ENCODE results near the gene RPL41.

Gene RPL41

GRCh38 chr12:56127888-56128669 is 11.6 kb downstream of the RPL41 start, which contains the start of gene ESYT1:
Gene ESYT1 (plus strand): TSS chr12:56128267. CDS start chr12:56128320, 53 bp downstream.
- peak; percentile 93 for DNase-seq (ENCODE audit: low read depth)

- no peak for DNase-seq (ENCODE audit: low read depth)
These were observed 12.3 kb downstream of the RPL41 start for GRCh38 chr12:56128670-56129205.

- DNase-seq (ENCODE audit: low read depth) = peak; percentile 53
These were observed 12.9 kb downstream of the RPL41 start for GRCh38 chr12:56129206-56129941.

GRCh38 chr12:56129942-56130495 is 13.6 kb downstream of the RPL41 start:
- DNase-seq (ENCODE audit: low read depth) = no peak

GRCh38 chr12:56130876-56131275 is 14.4 kb downstream of the RPL41 start:
- no peak for DNase-seq (ENCODE audit: low read depth)

- DNase-seq (ENCODE audit: low read depth) = no peak
These were observed 18.5 kb downstream of the RPL41 start for GRCh38 chr12:56134897-56135296.

GRCh38 chr12:56137853-56138571 is 21.6 kb downstream of the RPL41 start:
- DNase-seq (ENCODE audit: low read depth) = no peak

GRCh38 chr12:56141946-56142784 is 25.7 kb downstream of the RPL41 start:
- DNase-seq (ENCODE audit: low read depth) = no peak

GRCh38 chr12:56143217-56143616 is 26.8 kb downstream of the RPL41 start:
- no peak for DNase-seq (ENCODE audit: low read depth)

- DNase-seq (ENCODE audit: low read depth) = no peak
These were observed 27.4 kb downstream of the RPL41 start for GRCh38 chr12:56143870-56144269.

GRCh38 chr12:56145217-56145616 is 28.8 kb downstream of the RPL41 start:
- no peak for DNase-seq (ENCODE audit: low read depth)

GRCh38 chr12:56146492-56147460 is 30.3 kb downstream of the RPL41 start:
- DNase-seq (ENCODE audit: low read depth) = no peak

GRCh38 chr12:56150563-56150962 is 34.1 kb downstream of the RPL41 start:
- DNase-seq (ENCODE audit: low read depth) = no peak

GRCh38 chr12:56151672-56152131 is 35.3 kb downstream of the RPL41 start:
- DNase-seq (ENCODE audit: low read depth) = peak; percentile 59

GRCh38 chr12:56152132-56152755 is 35.8 kb downstream of the RPL41 start, which contains the start of gene MYL6B:
Gene MYL6B (plus strand): TSS chr12:56152587. CDS start chr12:56153919, 1,332 bp downstream.
- DNase-seq (ENCODE audit: low read depth) = peak; percentile 92

- DNase-seq (ENCODE audit: low read depth) = no peak
These were observed 36.6 kb downstream of the RPL41 start for GRCh38 chr12:56152756-56153677.

GRCh38 chr12:56153678-56154065 is 37.2 kb downstream of the RPL41 start:
- no peak for DNase-seq (ENCODE audit: low read depth)

- no peak for DNase-seq (ENCODE audit: low read depth)
These were observed 37.9 kb downstream of the RPL41 start for GRCh38 chr12:56154246-56154771.
